ENCODE measurements around the gene ABCB9. TPM values are rescaled to one million over a fixed set of nuclear protein-coding genes. Genes with fewer than 3 reads are reported as not detected.

ABCB9 gene
- total and polyA plus RNA-seq, 2 of the 8 experiments (the other 6 are each of a cell fraction or from before 2014, with no cell fraction given): 3.8 to 8.0 TPM

DNA sequence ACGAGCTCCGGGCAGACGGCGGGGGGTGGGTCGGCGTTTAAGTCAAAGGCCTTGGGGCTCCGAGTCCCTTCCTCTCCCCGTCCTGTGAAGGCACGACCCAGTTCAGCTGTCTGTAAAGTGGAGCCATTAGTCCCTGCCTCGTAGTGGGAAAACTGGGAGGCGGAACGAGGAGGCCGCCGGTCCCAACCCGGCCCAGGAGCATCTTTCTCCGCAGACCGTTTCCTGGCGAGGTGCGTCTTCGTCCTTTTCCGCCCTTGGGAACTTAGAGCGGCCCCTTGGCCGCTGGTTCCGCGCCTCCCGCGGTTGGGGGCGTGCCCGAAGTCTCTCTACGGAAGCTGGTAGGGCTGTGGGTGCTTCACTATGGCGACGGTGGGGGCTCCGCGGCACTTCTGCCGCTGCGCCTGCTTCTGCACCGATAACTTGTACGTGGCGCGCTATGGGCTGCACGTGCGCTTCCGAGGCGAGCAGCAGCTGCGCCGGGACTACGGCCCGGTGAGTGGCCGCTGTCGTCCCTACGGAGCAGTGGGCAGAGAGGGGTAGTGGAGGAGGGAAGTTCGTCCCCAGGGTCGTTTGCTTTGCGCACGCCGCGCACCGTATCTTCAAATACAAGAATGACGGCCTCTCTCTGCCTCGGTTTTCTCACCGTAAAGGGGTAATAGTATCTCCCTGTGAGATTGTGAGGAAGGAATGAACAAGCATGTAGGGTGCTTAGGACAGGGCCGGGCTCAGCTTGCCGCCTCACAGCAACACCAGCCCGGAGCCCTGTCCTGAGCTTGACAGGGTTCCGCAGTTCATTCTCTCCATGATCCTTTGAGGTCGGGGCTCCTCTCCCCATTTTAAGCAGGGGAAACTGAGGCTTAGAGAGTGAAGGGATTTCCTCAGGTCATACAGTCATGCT is 8.9 kb upstream of the ABCB9 start, which contains the start of gene OGFOD2 (continued):
- TF ChIP-seq MAX (IDR thresholded peaks at IDR 0.05) (peak; percentile 84), RXRA (IDR thresholded peaks at IDR 0.05; ENCODE audit: insufficient read depth, low read depth, low read length) (no peak), YY1 (IDR thresholded peaks at IDR 0.05; ENCODE audit: low read depth, low read length) (peak; percentile 86), CTBP2 (IDR thresholded peaks at IDR 0.05; ENCODE audit: borderline replicate concordance, insufficient read depth, insufficient read length, low read length) (no peak), TAF7 (optimal IDR thresholded peaks at IDR 0.05; ENCODE audit: borderline replicate concordance, low read depth, low read length) (peak; percentile 26), BACH1 (IDR thresholded peaks at IDR 0.05; ENCODE audit: low read length) (no peak), ASH2L (IDR thresholded peaks at IDR 0.05; ENCODE audit: low read length) (peak; percentile 57), SUZ12 (IDR thresholded peaks at IDR 0.05; ENCODE audit: low read length) (no peak), JUN (IDR thresholded peaks at IDR 0.05; ENCODE audit: low read depth, low read length) (no peak), POLR2A (IDR thresholded peaks at IDR 0.05; ENCODE audit: control extremely low read depth in 1 of 2, low read depth in 2 of 2, low read length in 2 of 2) (peak in 1 of 2 experiments; percentile 40; a peak in 2 of 3 replicates), JUND (IDR thresholded peaks at IDR 0.05; ENCODE audit: low read length) (no peak), POLR2AphosphoS5 (IDR thresholded peaks at IDR 0.05; ENCODE audit: low read depth, low read length) (no peak), SP1 (IDR thresholded peaks at IDR 0.05; ENCODE audit: low read depth, low read length) (peak; percentile 84), HDAC2 (IDR thresholded peaks at IDR 0.05; ENCODE audit: borderline replicate concordance in 1 of 2, low read depth in 2 of 2, low read length in 2 of 2) (0 out of 4 replicates have a peak, but pooled peaks of 1 of the 2 experiments have one; percentile 67), TEAD4 (IDR thresholded peaks at IDR 0.05; ENCODE audit: low read depth, low read length) (no peak), SIN3A (conservative IDR thresholded peaks at IDR 0.05 in 1 of 2, IDR thresholded peaks at IDR 0.05 in 1 of 2; ENCODE audit: low read depth in 1 of 2, low read length in 2 of 2) (peak; percentile 61 to 75; a peak in 3 of 4 replicates), BRCA1 (IDR thresholded peaks at IDR 0.05; ENCODE audit: low read depth, low read length) (no peak), KDM4A (IDR thresholded peaks at IDR 0.05; ENCODE audit: low read depth, low read length, severe bottlenecking) (peak; percentile 91), KDM5A (IDR thresholded peaks at IDR 0.05; ENCODE audit: low read length) (peak; percentile 57), CREB1 (IDR thresholded peaks at IDR 0.05) (peak; percentile 31; the same call in 1 of the 2 replicates), MAFK (IDR thresholded peaks at IDR 0.05; ENCODE audit: low read depth, low read length) (no peak), CEBPB (IDR thresholded peaks at IDR 0.05; ENCODE audit: low read depth, low read length) (no peak)
- TF ChIP-seq, protein P1, sequence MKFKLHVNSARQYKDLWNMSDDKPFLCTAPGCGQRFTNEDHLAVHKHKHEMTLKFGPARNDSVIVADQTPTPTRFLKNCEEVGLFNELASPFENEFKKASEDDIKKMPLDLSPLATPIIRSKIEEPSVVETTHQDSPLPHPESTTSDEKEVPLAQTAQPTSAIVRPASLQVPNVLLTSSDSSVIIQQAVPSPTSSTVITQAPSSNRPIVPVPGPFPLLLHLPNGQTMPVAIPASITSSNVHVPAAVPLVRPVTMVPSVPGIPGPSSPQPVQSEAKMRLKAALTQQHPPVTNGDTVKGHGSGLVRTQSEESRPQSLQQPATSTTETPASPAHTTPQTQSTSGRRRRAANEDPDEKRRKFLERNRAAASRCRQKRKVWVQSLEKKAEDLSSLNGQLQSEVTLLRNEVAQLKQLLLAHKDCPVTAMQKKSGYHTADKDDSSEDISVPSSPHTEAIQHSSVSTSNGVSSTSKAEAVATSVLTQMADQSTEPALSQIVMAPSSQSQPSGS (IDR thresholded peaks at IDR 0.05; ENCODE audit: low read length): peak; percentile 7; the same call in 1 of the 2 replicates

Data from H1 (cell line).